HG02759 (cell line): Measurements from ENCODE around the gene CELA2A.
"Not testable (repeated sequence)": the region's sequence is repeated elsewhere in the genome, so short reads cannot be mapped to it uniquely, and the experiment has no call there.

Source experiments
- ATAC-seq: cut with Tn5 transposase; IDR thresholded peaks from one replicate; pipeline ENCODE4 v1.9.1; 2021; ENCODE audit warnings: mild to moderate bottlenecking, moderate library complexity; ENCODE audit not compliant: unreplicated experiment

Gene CELA2A

DNA sequence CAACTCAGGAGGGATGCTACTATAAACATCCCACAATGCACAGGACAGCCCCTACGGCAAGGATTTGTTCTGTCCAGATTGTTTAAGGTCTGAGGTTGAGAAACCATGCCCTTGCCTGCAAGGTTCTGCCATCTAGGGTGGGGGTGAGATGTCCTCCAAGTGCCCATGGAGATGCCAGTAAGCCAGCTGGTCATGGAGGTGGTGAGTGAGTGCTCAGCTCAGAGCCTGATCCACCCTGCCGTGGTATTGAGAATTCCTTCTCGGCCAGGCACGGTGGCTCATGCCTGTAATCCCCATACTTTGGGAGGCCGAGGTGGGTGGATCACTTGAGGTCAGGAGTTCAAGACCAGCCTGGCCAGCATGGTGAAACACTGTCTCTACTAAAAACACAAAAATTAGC lies 31.6 kb upstream of the CELA2A start:
- ATAC-seq, result no peak

- ATAC-seq, result no peak
Measured at GRCh38 chr1:15425521-15425920, 31.0 kb upstream of the CELA2A start.

DNA sequence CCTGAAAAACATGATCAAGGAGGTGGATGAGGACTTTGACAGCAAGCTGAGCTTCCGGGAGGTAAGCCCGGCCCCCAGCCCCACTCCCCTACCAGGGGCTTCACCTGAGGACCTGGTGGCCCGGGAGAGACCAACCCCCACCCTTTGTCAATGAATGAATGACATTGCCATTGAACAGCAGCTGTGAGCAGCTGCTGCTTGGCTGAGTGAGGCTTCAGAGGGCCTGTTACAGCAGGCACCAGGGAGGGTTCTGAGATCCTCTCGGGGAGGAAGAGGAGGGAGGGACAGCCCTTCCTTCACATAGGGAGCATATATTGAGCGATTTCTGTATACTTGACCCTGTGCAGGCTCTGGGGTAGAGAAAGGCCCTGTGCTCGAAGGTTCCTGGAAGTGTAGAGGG lies 30.6 kb upstream of the CELA2A start:
- ATAC-seq, result no peak

- ATAC-seq, result no peak
Measured at GRCh38 chr1:15426492-15427279, 29.8 kb upstream of the CELA2A start.

GRCh38 chr1:15427280-15427666 lies 29.3 kb upstream of the CELA2A start:
- no peak for ATAC-seq

- ATAC-seq, result not testable (repeated sequence)
Measured at GRCh38 chr1:15428252-15428651, 28.3 kb upstream of the CELA2A start.

- ATAC-seq, result no peak
Measured at GRCh38 chr1:15428815-15429435, 27.6 kb upstream of the CELA2A start.

DNA sequence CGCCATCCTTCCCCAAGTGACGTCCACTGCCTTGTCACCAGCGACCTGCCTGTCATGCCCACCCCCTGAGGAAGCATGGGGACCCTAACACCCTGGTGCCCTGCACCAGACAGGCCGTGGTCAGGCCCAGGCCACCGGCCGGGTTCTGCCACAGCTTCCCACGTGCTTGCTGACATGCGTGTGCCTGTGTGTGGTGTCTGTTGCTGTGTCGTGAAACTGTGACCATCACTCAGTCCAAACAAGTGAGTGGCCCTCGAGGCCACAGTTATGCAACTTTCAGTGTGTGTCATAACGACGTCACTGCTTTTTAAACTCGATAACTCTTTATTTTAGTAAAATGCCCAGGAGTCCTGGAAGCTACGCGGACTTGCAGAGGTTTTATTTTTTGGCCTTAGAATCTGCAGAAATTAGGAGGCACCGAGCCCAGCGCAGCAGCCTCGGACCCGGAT lies 26.8 kb upstream of the CELA2A start:
- no peak for ATAC-seq

DNA sequence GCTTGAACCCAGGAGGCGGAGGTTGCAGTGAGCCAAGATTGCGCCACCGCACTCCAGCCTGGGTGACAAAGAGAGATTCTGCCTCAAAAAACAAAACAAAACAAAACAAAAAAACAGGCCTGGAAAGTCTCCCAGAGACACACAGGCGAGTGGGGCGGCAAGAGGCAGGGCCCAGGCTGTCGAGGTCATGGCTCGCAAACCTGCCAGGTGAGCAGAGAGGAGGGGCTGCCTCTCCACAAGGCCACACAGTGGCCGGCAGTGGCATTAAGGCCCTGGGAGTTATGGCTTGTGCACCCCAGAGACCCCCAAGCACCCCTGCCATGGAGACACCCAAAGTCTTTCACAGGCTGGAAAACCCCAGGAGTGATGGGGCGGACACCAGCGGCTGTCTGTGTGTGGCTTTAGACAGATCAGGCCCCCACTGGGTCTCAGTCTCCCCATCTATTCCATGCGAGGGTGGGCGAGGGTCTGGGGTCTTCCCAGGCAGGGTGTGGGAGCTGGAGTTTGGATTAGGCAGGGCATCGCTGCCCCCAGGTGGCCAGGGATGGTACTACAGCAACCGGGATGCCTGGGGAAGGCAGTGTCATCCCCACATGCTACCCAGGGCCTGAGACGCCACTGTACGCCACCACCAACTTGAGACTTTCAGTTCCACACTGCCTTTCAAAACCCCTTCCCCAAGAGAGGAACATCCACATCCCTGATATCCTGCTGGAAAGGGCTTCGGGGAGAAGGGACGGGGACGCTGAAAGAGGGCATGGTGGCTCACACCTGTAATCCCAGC lies 25.6 kb upstream of the CELA2A start:
- no peak for ATAC-seq

DNA sequence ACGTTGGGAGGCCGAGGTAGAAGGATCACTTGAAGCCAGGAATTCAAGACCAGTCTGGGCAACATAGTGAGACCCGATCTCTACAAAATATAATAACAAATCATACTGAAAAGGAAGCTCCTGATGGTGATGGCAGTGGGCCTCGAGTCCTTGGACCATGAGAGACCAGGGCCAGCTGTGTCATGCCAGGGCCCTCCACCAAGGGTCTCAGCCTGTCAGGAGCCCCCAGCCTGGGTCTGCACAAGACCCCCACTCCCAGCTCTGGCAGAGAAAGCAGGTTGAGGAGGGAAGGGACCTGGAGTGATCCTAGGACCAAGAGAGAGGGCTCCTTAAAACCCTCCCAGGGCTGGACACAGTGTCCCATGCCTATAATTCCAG lies 25.0 kb upstream of the CELA2A start:
- ATAC-seq, result no peak

GRCh38 chr1:15432324-15432723 lies 24.2 kb upstream of the CELA2A start:
- no peak for ATAC-seq

GRCh38 chr1:15433471-15433870 lies 23.1 kb upstream of the CELA2A start:
- no peak for ATAC-seq

DNA sequence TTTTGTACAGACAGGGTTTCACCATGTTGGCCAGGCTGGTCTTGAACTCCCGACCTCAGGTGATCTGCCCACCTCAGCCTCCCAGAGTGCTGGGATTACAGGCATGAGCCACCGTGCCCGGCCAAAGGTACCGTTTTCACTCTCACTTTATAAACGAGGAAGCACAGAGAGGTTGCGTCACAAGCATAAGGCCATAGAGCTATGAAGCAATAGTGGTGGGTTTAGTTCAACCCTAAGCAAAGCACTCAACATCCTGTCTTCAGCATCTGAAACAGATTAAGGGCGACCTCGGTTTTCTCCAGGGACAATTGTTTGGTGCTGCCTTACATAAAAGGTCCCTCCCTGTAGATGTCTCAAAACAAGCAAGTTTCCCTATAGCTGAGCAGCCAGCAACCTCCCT lies 21.8 kb upstream of the CELA2A start:
- not testable (repeated sequence) for ATAC-seq

DNA sequence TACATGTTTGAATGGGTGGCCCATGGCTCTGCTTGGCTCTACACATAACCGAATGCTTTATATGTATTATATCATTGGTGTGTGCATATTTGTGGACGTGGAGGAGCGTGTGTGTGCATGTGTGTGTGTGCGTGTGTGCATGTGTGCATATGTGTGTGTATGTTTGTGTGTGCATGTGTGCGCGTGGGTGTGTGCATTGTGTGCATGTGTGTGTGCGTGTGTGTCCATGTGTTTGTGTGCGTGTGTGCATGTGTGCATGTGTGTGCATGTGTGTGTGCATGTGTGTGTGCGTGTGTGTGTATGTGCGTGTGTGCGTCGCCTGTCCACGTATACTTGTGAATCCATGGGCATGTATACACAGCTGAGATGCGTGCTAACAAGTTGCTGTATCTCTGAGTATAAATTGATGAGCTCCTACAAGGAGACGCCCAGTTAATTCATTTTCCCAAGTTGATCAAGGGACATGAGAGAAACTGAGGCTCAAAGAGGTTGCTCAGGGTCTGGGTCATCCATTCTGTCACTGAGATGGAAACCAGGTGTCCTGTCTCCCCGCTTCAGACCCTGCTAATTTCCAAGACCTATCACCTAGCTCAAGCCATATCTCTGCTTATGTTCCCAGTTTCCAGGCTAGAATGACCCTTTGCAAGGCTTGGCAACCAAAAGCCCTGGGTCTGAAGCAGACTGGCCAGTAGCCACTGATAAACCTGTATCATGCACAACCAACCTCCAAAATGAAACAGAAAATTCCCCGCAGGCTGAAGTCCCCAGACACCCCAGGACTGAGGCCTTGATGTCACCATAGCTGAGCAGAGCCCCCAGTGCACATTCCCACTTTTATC lies 21.1 kb upstream of the CELA2A start:
- no peak for ATAC-seq

- no peak for ATAC-seq
Measured at GRCh38 chr1:15436881-15437442, 19.6 kb upstream of the CELA2A start.

DNA sequence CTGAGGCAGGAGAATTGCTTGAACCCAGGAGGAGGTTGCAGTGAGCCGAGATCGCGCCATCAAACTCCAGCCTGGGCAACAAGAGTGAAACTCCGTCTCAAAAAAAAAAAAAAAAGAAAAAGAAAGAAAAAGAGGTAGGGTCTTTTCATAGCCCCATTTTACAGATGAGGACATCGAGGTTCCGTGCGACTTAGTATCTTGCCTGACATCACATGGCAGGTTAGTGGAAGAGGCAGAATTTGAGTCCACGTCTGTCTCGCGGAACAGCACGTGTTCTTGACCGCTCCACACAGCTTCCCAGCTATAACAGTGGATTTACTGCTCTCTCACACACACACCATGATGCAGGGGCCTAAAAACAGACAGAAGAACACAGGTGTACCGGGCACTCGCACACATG lies 17.2 kb upstream of the CELA2A start:
- no peak for ATAC-seq

DNA sequence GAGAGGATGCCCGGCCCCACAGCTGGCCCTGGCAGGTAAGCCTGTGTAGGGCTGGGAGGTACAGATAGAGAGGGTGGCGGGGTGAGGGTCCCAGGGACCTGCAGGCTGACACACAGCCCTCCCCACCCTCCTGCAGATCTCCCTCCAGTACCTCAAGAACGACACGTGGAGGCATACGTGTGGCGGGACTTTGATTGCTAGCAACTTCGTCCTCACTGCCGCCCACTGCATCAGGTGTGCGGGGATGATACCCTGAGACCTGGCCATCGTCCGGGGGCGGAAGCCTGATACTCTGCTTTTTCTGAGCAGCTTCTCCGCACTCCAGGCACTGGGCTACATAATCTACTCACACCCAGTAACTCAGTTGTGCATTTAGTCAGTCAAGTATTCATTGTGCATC lies 16.2 kb upstream of the CELA2A start:
- ATAC-seq, result no peak

GRCh38 chr1:15441247-15441646 lies 15.3 kb upstream of the CELA2A start:
- no peak for ATAC-seq

DNA sequence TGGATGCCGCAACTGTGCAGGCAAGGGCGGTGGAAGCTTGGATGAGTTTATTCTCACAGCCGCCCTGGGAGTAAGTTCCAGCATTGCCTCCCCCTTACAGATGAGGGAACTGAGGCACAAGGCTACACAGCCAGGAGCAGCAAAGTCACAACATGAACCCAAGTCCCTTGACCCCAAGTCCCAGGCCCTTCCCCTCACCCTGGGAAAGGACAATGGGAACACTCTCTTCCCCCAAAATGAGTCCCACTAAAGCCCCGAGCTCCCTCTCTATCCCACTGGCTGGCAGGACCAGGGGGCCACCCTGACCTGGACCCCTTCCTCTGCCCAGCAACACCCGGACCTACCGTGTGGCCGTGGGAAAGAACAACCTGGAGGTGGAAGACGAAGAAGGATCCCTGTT lies 14.4 kb upstream of the CELA2A start:
- no peak for ATAC-seq

- ATAC-seq, result no peak
Measured at GRCh38 chr1:15442759-15443158, 13.8 kb upstream of the CELA2A start.

DNA sequence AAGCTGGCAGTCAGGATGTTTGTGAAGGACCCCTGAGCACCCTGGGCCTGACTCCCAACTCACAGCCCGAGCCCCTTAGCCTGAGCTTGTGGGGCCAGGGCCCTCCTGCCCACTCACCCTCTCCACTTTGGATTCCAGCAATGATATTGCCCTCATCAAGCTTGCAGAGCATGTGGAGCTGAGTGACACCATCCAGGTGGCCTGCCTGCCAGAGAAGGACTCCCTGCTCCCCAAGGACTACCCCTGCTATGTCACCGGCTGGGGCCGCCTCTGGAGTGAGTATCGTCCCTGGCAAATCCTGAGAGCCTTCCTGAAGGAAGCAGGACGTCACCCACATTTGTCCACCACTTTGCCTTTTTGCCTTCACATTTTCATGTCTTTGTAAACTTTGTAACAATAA lies 13.3 kb upstream of the CELA2A start:
- ATAC-seq, result no peak
